KBM-7 (cell line): ENCODE data around the gene SORCS2.

Experiments used
- DNase-seq: peaks from one replicate; pipeline ENCODE4 v3.0.0-alpha.2; 2015
- in situ Hi-C: fragments of 300-500 bp; cut with MboI; formaldehyde crosslinking; loops from 2 replicates; pipeline ENCODE4 v1.14.3; 2020; ENCODE audit warnings: low sequenced_read_pairs, low pct_unique_long_range_greater_than_20kb, mixed read lengths

The SORCS2 gene

GRCh38 chr4:7547368-7548040, 355.2 kb downstream of the SORCS2 start:
- DNase-seq: no peak
- in situ Hi-C loops: no loop called here

GRCh38 chr4:7549866-7550265, 357.5 kb downstream of the SORCS2 start:
- in situ Hi-C loops: no loop called here
- DNase-seq: no peak

GRCh38 chr4:7552466-7552865, 360.1 kb downstream of the SORCS2 start:
- no peak for DNase-seq
- in situ Hi-C loops: no loop called here

- no peak for DNase-seq
These were observed 360.9 kb downstream of the SORCS2 start for GRCh38 chr4:7553280-7553679.

GRCh38 chr4:7554905-7555304, 362.6 kb downstream of the SORCS2 start:
- in situ Hi-C loops: no loop called here

More at GRCh38 chr4:7553280-7553679, 360.9 kb downstream of the SORCS2 start:
- in situ Hi-C loops: no loop called here

GRCh38 chr4:7556558-7556957, 364.2 kb downstream of the SORCS2 start:
- no peak for DNase-seq

More at GRCh38 chr4:7554905-7555304, 362.6 kb downstream of the SORCS2 start:
- DNase-seq: no peak

GRCh38 chr4:7557456-7557855, 365.1 kb downstream of the SORCS2 start:
- no peak for DNase-seq
- in situ Hi-C loops: no loop called here

More at GRCh38 chr4:7556558-7556957, 364.2 kb downstream of the SORCS2 start:
- in situ Hi-C loops: no loop called here

- in situ Hi-C loops: no loop called here
- no peak for DNase-seq
These were observed 366.1 kb downstream of the SORCS2 start for GRCh38 chr4:7558436-7558835.

GRCh38 chr4:7559316-7559715, 367.0 kb downstream of the SORCS2 start:
- no peak for DNase-seq
- in situ Hi-C loops: no loop called here

- DNase-seq: no peak
- in situ Hi-C loops: no loop called here
These were observed 367.5 kb downstream of the SORCS2 start for GRCh38 chr4:7559741-7560395.

GRCh38 chr4:7561557-7561956, 369.2 kb downstream of the SORCS2 start:
- no peak for DNase-seq
- in situ Hi-C loops: no loop called here

- no peak for DNase-seq
- in situ Hi-C loops: no loop called here
These were observed 371.9 kb downstream of the SORCS2 start for GRCh38 chr4:7564242-7564641.

- DNase-seq: no peak
These were observed 373.1 kb downstream of the SORCS2 start for GRCh38 chr4:7565483-7565882.

GRCh38 chr4:7569810-7570783, 377.8 kb downstream of the SORCS2 start:
- in situ Hi-C loops: no loop called here
- no peak for DNase-seq

More at GRCh38 chr4:7565483-7565882, 373.1 kb downstream of the SORCS2 start:
- in situ Hi-C loops: no loop called here

- in situ Hi-C loops: no loop called here
- DNase-seq: no peak
These were observed 378.7 kb downstream of the SORCS2 start for GRCh38 chr4:7571001-7571400.

GRCh38 chr4:7571701-7572100, 379.4 kb downstream of the SORCS2 start:
- DNase-seq: no peak
- in situ Hi-C loops: no loop called here

- DNase-seq: no peak
- in situ Hi-C loops: no loop called here
These were observed 380.6 kb downstream of the SORCS2 start for GRCh38 chr4:7572894-7573293.

GRCh38 chr4:7573576-7574091, 381.3 kb downstream of the SORCS2 start:
- in situ Hi-C loops: no loop called here
- no peak for DNase-seq

- in situ Hi-C loops: no loop called here
These were observed 382.1 kb downstream of the SORCS2 start for GRCh38 chr4:7574287-7575014.

More at GRCh38 chr4:7574287-7575014, 382.1 kb downstream of the SORCS2 start:
- DNase-seq: no peak
